ENCODE data around the gene OTOG. TPM values are rescaled to one million over a fixed set of nuclear protein-coding genes. Genes with fewer than 3 reads are reported as not detected.

Gene OTOG
- total RNA-seq, 1 donor from 2014 or later = not detected

- no peak for DNase-seq (ENCODE audit: low read depth in 2 of 2)
These were observed 102.2 kb downstream of the OTOG start for GRCh38 chr11:17649261-17649660.

GRCh38 chr11:17649696-17650095 is 102.6 kb downstream of the OTOG start:
- no peak for DNase-seq (ENCODE audit: low read depth in 2 of 2)

GRCh38 chr11:17650127-17650911 is 103.3 kb downstream of the OTOG start:
- peak in 1 of 2 donors; percentile 17 for DNase-seq (ENCODE audit: low read depth in 2 of 2)

- no peak for DNase-seq (ENCODE audit: low read depth in 2 of 2)
These were observed 104.0 kb downstream of the OTOG start for GRCh38 chr11:17651061-17651460.

- no peak for DNase-seq (ENCODE audit: low read depth in 2 of 2)
These were observed 104.6 kb downstream of the OTOG start for GRCh38 chr11:17651681-17652080.

GRCh38 chr11:17652556-17652955 is 105.5 kb downstream of the OTOG start:
- no peak for DNase-seq (ENCODE audit: low read depth in 2 of 2)

- DNase-seq (ENCODE audit: low read depth in 2 of 2) = no peak
These were observed 106.6 kb downstream of the OTOG start for GRCh38 chr11:17653611-17654010.

GRCh38 chr11:17655682-17656081 is 108.6 kb downstream of the OTOG start:
- DNase-seq (ENCODE audit: low read depth in 2 of 2) = no peak

GRCh38 chr11:17658211-17658610 is 111.2 kb downstream of the OTOG start:
- DNase-seq (ENCODE audit: low read depth in 2 of 2) = no peak

- no peak for DNase-seq (ENCODE audit: low read depth in 2 of 2)
These were observed 121.1 kb downstream of the OTOG start for GRCh38 chr11:17668166-17668565.

GRCh38 chr11:17672469-17672868 is 125.4 kb downstream of the OTOG start:
- no peak for DNase-seq (ENCODE audit: low read depth in 2 of 2)

GRCh38 chr11:17673951-17674350 is 126.9 kb downstream of the OTOG start:
- DNase-seq (ENCODE audit: low read depth in 2 of 2) = peak in 1 of 2 donors; percentile 43

GRCh38 chr11:17682848-17683247 is 135.8 kb downstream of the OTOG start:
- no peak for DNase-seq (ENCODE audit: low read depth in 2 of 2)

GRCh38 chr11:17683377-17684161 is 136.5 kb downstream of the OTOG start:
- peak; percentile 85 to 89 for DNase-seq (ENCODE audit: low read depth in 2 of 2)

GRCh38 chr11:17684550-17684949 is 137.5 kb downstream of the OTOG start:
- DNase-seq (ENCODE audit: low read depth in 2 of 2) = no peak

- no peak for DNase-seq (ENCODE audit: low read depth in 2 of 2)
These were observed 139.3 kb downstream of the OTOG start for GRCh38 chr11:17686231-17686980.

GRCh38 chr11:17687946-17688670 is 141.0 kb downstream of the OTOG start:
- DNase-seq (ENCODE audit: low read depth in 2 of 2) = no peak

GRCh38 chr11:17691550-17691949 is 144.5 kb downstream of the OTOG start:
- no peak for DNase-seq (ENCODE audit: low read depth in 2 of 2)

- DNase-seq (ENCODE audit: low read depth in 2 of 2) = no peak
These were observed 144.9 kb downstream of the OTOG start for GRCh38 chr11:17691976-17692375.

- no peak for DNase-seq (ENCODE audit: low read depth in 2 of 2)
These were observed 145.9 kb downstream of the OTOG start for GRCh38 chr11:17692931-17693330.

- no peak for DNase-seq (ENCODE audit: low read depth in 2 of 2)
These were observed 146.5 kb downstream of the OTOG start for GRCh38 chr11:17693531-17693930.

Data from dermis microvascular lymphatic vessel endothelial cell (primary cell).